ENCODE data around the gene ILK.
A peak's percentile ranks its signal among the peaks of the same experiment; 100 is the strongest.

ILK gene

DNA sequence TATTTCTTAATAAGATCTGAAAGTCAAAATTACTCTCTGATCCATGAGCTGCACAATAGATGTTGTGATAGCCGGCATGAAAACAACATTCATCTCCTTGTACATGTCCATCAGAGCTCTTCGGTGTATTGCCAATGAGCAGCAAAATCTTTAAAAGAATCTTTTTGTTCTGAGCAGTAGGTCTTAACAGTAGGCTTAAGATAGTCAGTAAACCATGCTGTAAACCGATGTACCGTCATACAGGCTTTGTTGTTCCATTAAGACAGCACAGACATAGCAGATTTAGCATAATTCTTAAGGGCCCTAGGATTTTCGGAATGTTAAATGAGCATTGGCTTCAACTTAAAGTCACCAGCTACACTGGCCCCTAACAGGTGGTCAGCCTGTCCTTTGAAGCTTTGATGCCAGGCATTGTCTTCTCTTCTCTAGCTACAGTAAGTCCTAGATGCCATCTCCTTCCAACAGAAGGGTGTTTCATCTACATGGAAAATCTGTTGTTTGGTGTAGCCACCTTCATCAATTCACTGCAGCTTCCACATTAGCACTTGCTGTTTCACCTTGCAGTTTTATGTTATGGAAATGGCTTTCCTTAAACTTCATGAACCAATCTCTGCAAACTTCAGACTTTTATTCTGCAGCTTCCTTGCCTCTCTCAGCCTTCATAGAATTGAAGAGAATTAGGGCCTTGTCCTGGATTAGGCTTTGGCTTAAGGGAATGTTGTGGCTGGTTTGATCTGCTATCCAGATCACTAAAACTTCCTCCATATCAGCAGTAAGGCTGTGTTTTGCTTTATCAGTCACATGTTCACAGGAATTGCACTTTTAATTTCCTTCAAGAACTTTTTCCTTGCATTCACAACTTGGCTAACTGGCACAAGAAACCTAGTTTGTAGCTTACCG is 28.5 kb upstream of the ILK start:
- no peak for DNase-seq

DNA sequence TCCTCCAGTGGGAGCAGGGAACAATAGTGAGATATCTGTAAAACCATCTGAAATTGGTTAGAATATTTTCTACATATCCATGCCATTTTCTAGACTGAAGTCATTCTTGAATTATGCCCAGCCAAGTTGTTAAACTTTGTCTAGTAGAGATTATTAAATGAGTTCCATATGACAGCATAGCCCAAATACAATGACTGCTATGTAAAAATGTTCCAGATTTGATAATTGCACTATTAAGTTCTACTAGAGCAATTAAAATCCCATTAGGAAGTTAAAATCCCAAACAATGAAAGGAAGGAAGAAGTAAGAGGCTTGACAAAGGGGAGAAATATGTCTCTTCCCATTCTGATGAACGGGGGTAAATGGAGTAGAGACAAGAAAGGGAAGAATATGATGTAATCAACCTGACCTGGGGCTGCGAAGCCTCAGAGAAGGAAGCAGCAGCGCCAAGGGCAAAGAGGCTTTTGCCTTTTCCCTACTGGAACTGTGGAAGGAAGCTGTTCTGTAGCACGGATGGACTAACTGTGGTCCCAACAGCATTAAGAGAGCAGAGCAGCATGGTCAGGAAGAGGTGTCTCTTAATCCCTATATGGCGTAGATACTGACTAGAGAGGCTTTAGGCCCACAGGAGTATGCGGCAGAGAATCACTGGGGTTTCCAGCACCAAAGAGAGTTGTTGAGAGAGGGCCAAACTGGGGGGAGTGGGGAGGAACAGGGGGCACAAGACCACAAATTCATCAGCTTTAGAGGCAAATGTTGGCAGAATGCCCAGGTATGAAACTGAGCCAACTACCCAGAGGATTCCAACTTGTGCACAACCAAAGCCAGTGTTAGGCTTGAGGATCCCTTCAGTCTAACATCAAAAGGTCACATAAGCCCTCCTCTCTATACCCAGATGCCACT is 26.9 kb upstream of the ILK start:
- peak; percentile 17 to 22 (median 20) for DNase-seq

DNA sequence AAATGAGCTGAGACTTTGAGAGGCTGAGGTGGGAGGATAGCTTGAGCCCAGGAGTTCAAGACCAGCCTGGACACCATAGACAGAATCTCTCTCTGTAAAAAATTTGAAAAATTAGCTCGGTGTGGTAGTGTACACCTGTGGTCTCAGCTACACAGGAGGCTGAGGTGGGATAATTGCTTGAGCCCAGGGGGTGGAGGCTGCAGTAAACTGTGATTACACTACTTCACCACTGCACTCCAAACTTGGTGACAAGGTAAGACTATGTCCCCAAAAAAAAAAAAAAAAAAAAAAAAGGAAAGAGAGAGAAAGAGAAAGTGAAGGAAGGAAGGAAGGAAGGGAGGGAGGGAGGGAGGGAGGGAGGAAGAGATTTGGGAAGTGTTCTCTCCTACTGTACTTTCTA is 25.4 kb upstream of the ILK start:
- DNase-seq, result no peak

DNA sequence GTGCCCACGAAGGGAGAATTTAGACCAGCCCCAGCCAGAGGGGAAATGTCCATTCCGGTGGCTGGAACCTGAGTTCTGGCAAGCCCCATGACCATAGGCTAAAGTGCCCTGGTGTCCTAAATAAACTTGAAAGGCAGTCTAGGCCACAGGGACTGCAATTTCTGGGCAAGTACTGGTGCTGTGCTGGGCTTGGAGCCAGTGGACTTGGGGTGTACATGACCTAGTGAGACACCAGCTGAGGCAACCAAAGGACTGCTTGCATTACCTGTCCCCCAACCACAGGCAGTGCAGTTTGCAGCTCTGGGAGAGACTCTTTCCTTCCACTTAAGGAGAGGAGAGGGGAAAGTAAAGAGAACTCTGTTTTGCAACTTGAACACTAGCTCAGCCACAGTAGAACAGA is 23.9 kb upstream of the ILK start:
- no peak for DNase-seq

DNA sequence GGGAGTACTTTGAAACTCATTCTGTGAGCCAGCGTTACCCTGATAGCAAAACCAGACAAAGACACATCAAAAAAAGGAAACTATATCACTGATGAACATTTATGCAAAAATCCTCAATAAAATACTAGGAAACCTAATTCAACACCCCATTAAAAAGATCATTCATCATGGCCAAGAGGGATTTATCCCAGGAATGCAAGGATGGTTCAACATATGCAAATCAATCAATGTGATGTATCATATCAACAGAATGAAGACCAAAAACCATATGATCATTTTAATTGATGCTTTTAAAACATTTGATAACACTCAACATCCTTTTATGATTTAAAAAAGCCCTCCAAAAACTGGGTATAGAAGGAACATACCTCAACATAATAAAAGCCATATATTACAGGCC is 20.0 kb upstream of the ILK start:
- DNase-seq, result no peak

DNA sequence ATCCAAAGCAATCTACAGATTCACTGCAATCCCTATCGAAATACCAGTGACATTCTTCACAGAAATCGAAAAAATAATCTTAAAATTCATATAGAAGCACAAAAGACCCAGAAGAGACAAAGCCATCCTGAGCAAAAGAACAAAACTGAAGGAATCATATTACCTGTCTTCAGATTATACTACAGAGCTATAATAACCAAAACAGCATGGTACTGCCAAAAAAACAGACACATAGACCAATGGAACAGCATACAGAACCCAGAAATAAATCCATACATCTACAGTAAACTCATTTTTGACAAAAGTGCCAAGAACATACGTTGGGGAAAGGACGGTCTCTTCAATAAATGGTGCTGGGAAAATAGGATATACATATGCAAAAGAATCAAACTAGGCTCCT is 19.0 kb upstream of the ILK start:
- DNase-seq, result no peak

DNA sequence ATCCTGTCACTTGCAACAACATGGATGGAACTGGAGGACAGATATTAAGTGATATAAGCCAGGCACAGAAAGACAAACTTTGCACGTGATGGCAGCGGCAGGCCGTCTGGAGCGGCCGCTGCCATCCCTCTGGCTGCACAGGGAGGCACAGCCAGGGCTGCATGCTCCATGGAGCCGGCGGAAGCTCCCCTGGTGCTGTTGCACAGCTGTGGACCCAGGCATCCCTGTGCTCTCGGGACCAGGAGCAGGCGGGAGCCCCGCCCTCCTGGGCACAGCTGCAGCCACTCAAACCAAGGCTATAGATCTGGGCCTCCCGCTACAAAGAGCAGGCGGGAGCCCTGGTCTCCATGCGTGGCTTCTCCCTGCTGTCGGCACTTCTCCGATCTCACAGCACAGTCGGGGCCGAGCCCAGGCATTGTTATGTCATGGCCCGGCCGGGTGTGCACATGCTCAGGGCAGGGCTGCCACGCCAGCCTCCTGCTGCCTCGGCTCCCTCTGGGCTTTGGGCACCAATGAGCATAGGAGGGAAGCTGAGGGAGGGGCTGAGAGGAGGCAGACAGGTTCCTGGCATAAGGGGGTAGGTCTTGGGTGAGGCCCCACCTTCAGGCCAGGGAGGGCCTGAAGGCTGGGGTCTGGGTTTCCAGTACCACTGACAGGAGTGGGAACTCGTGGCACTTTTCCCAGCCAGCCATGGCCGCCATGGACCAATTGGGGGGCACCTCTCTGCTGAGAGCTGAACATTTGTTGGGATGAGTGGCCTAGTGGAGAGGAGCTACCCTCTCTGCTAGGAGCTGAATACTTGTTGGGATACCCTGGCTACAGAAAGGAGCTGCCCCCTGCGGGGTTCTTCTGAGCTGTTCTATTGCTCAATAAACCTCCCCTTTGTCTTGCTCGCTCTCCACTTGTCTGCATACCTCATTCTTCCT is 16.9 kb upstream of the ILK start:
- DNase-seq, result no peak

DNA sequence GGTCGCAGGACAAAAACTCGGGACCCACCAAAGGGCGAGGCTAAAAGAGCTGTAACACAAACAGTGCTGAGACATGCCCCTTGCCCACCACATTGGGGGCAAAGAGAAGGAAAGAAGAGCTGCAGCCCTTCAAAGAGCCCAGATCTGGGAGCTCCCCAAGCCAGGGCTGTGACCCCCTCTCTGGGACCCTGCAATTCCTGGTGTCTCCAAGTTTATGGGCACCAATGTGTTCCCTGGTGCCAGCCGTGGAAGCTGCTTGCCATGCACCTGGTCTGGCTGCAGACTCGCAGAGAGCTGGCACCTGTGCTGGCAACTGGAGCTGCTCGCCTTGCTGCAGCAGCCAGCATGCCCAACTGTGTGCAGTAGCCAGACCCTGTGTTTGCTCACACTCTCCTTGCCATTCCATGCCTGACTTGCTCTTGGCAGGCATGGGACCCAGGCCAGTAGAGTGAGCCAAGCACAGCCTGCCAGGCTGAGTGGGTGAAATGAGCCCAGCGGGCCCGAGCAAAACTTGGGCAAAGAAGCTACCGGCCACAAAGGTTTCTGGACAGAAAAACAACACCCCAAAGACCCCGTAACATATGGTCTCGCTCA is 16.1 kb upstream of the ILK start:
- no peak for DNase-seq

DNA sequence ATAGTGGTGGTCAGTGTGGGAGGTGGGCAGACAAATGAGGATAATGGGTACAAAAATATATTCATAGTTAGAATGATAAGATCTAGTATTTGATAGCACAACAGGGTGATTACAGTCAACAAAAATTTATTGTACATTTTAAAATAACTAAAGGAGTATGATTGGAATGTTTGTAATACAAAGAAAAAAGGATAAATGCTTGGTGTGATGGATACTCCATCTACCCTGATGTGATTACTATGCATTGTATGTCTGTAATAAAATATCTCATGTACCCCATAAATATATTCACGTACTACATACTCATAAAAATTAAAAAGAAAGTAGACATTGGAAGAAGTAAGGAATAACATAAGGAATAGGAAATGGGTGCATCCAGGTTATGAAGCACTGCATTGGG is 15.6 kb upstream of the ILK start:
- no peak for DNase-seq

DNA sequence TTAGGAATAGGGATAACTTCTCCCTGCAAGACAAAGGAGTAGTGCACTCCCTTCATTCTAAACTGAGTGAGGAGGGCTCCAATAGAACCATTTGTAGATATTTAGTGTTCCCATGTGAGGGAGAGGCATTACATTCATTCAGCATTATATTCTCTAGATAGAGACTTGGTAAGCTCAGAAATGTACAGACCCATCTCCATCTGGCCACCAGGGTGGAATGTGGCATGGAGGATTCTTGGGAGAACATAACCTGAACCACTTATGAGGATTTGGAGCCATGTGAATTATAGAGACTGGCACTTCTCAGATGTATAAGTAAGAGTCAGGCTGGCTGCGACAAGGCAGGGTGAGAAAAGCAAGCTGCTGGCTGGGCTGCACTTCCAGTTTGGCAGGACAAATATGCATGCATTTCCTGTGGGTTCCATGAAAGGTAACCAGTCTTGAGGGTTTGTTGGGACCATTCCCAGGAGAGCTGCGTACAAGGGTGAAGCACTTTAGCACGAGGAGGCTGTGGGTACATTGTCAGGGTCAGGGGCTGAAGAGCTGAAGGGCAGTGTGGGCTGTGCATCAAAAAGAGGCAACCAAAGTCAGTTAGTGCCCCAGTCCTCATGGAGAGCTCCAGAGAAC is 9.3 kb upstream of the ILK start:
- no peak for DNase-seq

DNA sequence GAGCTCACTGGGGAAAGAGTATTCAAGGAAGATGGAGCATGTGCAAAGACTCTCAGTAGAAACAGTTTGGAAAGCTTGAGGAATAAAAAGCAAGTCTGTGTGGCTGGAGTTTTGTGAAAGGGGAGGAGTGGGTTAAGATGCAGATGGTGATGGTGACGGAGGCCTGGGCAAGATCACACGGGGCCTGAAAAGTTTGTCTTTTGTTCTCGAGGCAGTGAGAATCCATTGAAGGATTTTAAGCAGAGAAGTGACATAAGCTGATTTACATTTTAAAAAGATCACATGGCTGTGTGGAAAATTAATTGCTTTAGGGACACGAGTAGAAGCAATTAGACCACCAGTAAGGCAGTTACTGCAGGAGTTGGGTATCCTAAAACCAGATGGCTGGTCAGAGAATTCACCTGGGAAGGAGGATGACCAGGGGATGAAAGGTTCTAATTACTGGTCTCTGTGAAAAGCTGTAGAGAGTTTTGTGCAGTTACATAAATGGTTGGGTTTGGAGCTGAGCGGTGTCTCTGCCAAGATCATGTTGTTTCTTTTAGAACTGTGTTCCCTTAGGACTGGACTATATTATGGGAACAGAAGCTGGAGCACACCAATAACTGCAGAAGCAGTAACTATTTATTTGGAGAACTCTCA is 7.2 kb upstream of the ILK start:
- no peak for DNase-seq

DNA sequence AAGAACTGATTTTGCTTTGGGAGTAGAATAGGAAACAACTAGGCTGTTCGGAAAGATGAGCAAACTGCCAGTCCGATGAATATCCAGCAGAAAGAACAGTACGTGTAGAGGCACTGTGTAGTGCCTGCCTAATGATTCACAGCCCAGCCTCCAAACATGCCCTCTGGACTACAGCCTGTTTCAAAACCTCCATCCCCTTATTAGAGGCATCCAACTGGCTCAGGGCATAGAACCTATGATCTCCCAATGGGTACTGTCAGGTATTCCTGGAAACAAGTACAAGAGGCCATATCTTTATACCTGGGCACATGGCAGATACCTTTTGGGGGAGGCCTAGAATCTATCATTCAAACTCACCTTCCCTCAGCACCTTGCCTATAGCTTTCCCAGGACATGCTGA is 5.0 kb upstream of the ILK start:
- DNase-seq, result no peak

DNA sequence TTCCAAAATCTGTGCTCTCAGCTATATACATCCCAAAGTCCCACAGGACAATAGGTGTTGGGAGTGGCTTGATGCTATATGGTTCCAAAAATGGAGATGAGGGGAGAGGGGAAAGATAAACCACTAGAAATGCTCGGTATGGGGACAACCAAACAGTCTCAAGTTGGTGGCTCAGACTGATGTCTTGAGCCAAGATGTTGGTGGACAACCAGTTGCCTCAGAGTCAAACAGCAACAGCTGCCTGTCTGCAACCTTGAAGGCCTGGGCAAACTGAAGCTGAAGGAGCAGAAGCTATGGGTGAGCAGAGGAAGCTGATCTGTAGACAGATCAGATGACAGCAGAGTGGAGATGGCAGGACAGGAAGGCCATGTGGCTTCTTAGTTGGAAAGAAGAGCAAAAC is 4.1 kb upstream of the ILK start:
- no peak for DNase-seq

DNA sequence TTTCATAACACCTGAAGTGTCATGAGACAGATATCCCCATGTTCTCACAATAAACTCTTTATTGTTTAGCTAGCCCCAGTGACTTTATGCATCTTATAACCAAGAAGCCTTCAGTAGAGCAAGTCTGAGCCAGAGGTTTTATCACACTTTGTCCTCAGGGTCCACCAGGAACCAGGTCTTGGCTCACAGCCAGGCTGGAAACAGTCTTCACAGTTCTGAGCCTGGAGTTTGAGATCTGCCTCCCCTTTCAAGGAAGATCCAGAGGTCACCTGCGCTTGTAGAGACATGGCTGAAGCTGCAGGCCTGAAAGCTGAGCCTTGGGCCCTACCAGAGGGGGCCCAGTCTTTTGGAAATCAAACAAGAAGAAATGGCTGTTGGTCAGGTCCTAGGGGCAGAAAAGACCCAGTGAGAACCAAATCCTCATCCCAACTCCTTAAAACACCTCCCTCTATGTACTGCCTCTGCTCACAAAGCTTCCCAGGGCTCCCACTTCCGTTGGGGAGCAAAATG is 3.6 kb upstream of the ILK start:
- DNase-seq, result no peak

DNA sequence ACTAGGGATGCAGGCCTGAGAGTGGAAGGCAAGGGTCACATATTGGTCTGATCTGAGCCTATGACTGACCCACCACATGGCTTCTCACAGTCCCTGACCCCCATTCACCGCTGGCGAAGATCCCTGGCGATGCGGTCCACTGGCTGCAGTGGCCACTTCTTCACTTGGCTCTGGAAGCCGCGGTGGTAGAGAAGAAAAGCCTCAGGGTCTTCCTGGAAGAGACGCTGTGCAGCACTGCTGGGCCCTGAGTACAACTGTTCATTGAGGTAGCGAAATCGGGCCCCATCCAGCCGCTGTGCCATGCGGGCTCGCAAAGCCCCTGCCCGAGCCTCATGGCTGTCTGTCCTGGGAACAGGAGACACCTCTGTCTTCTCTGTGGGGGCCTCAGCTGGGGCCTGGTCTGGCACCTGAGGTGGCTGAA is 2.5 kb upstream of the ILK start:
- DNase-seq, result no peak

DNA sequence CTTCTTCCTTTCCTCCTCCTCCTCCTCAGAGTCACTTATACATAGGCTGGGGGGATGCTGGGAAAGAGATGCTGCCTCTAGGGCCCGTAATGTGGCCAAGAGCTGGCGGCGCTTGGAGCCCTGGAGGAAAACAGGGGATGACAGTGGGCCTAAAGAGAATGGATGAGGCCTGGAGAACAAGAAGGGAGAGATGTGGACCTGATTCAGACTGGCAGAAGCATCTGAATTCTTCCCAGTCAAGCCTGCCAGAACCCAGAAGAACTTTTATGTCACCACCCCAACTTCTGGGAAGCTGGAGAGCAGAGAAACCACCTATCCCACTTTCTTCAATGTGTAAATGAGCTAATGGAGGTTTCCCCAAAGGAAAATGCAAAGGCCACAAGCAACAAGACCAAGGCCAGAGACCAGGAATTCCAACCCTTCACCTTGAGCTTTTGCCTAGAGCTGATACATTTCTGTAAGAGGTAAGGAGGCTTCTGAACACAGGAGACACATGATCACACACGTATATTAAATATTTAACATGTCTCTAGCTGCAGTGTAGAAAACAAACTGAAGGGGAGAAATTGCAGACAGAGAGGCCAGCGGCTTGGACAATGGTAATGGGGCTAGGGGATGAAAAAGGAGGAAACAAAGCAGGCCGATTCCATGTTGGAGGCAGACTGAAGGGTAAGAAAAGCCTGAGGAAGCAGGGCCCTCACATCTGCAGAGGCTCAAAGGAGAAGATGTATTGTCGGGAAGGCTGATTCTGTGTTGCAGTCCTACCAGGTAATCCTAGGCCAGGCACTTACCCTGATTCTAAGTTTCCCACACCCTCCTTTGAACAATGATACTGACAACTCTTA is 1.3 kb upstream of the ILK start:
- DNase-seq, result no peak

DNA sequence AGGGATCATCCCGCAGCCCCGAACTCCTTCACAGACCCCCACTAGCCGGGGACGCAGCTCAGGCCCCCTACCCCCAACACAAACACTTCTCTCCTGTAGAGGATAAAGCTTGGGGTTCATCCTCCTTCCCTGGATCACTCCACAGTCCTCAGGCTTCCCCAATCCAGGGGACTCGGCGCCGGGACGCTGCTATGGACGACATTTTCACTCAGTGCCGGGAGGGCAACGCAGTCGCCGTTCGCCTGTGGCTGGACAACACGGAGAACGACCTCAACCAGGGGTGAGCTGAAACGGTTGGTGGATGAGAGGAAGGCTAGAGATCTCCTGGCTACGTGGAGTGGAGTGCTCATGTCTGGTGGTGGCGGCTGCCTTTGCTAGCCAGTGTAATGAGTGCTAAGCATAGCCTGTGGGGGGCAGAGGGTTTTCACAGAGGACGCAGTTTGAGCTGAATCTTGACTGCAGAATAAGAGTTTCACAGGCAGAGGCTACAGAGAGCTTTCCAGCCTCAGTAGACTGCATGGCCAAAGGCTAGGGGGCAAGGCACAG is 580 bp downstream of the ILK start:
- DNase-seq, result peak; percentile 47 to 55 (median 48)

DNA sequence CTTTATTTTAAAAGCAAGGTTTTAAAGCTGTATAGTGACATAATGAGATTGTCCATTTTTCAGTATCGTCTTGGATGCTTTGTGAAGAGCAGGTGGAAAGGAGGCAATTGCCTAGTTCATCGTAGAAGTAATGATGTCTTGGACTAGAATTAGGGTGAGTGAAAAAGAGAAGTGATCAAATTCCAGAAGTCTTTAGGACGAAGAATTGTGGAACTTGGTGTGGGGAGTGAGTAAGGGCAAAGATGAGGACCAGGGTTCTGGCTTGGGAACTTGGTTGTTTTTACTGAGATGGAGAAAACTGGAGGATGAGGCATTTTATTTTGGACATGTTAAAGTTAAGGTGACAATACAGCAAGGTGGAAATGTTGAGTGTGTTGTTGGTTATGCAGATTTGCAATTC is 1.2 kb downstream of the ILK start:
- DNase-seq, result peak; percentile 38 to 49 (median 49)

DNA sequence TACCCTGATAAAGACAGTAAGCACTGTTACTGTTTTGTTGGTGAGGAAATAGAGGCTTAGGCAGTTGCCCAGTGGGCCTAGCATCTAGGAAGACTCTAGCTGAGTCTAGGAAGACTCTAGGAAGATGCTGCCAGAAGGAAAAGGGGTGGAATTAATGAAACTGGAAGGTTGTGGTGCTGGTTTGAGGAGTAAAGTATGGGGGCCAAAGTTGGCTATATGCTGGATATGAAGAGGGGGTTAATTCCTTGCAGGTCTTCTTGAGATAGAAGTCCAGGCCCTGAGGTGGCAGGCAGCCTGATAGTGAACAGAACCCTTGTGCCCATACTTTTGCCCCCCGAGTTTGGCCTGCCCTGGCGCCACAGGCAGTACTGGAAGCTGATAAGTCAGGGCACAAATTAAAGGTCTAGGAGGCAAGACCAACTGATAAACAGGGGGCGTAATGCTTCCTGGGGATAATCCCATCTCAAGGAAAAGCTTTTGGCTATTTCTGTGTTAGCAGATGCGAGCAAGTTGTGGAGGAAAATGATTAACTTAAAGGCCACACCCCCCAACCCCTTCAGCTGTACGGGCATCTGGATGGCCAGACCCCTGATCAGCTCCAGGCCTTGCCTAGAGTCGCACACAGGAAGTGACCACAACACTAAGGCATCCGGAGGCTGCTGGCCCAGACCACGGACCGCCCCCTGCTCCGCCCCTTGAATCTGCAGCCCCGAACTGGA is 3.1 kb downstream of the ILK start:
- peak; percentile 79 to 87 (median 80) for DNase-seq

Data from suppressor macrophage treated with lipopolysaccharide for 1 hour (primary cell).